ENCODE data around the gene POGLUT3. TPM values are rescaled to one million over a fixed set of nuclear protein-coding genes. Genes with fewer than 3 reads are reported as not detected.
A peak's percentile ranks its signal among the peaks of the same experiment; 100 is the strongest.

The POGLUT3 gene, protein sequence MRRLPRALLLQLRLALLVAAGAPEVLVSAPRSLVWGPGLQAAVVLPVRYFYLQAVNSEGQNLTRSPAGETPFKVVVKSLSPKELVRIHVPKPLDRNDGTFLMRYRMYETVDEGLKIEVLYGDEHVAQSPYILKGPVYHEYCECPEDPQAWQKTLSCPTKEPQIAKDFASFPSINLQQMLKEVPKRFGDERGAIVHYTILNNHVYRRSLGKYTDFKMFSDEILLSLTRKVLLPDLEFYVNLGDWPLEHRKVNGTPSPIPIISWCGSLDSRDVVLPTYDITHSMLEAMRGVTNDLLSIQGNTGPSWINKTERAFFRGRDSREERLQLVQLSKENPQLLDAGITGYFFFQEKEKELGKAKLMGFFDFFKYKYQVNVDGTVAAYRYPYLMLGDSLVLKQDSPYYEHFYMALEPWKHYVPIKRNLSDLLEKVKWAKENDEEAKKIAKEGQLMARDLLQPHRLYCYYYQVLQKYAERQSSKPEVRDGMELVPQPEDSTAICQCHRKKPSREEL
- 49.3 and 60.0 TPM in 2 replicates for polyA plus RNA-seq (2011; rRNA removed)
- polyA minus RNA-seq (2011; rRNA and poly(A)+ RNA removed): 27.2 and 30.0 TPM in 2 replicates

DNA sequence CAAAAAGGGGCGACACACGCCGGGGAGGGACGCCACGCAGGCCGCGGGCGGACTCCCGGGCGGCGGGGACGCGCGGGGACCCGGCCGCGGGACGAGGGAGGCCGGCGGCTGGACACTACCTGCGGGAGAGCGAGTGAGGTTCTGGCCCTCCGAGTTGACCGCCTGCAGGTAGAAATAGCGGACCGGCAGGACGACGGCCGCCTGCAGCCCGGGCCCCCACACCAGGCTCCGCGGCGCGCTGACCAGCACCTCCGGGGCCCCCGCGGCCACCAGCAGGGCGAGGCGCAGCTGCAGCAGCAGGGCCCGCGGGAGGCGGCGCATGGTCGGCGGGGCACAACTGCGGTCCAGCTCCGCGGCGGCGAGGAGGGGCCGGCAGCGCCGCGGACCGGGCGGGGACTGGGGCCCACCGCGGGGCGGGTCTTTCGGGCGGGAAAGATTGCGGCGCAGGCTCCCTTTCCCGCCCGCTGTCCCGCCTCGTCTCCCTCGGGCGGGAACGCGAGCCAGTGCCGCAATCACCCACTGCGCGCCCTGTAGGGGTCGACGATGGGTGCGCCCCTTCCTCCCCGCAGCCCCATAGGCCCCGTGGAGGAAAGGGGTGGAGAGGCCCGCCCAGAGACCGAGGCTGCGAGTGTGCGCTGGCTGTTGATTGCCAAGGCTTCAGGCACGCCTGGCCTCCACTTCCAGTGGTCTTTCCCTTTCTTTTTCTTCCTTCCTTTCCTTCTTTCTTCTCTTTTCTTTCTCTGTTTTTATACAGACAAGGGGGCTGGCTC is at the start of gene POGLUT3:
Gene POGLUT3 (minus strand): TSS at position 339 of the 770 bp plus-strand sequence. CDS start 18 bp downstream, at position 321.
- H3K9me3 ChIP-seq (ENCODE audit: control insufficient read depth, insufficient read depth, low read length): no peaks in the 10 kb centered on the region; the same call in 1 of the 2 replicates
- POLR2A ChIA-PET: interaction anchor here (0.7 kb wide), 1 partner anchor 31 kb away, joined by 3 read pairs; the partner anchor contains the start of gene C11orf65
- H3K27ac ChIP-seq (ENCODE audit: low read depth, low read length): peak within 1 kb of the TSS; percentile 96
- DNase-seq (ENCODE audit: low read depth, low spot score): no peak
- CTCF ChIA-PET: no interaction called here
- TF ChIP-seq, protein P1, sequence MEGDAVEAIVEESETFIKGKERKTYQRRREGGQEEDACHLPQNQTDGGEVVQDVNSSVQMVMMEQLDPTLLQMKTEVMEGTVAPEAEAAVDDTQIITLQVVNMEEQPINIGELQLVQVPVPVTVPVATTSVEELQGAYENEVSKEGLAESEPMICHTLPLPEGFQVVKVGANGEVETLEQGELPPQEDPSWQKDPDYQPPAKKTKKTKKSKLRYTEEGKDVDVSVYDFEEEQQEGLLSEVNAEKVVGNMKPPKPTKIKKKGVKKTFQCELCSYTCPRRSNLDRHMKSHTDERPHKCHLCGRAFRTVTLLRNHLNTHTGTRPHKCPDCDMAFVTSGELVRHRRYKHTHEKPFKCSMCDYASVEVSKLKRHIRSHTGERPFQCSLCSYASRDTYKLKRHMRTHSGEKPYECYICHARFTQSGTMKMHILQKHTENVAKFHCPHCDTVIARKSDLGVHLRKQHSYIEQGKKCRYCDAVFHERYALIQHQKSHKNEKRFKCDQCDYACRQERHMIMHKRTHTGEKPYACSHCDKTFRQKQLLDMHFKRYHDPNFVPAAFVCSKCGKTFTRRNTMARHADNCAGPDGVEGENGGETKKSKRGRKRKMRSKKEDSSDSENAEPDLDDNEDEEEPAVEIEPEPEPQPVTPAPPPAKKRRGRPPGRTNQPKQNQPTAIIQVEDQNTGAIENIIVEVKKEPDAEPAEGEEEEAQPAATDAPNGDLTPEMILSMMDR (IDR thresholded peaks at IDR 0.05; ENCODE audit: low read depth, low read length): no peak
- H3K27me3 ChIP-seq (ENCODE audit: control insufficient read depth, insufficient read depth, low read length): no peaks in the 10 kb centered on the region
- peak within 1 kb of the TSS; percentile 72 for H3K4me3 ChIP-seq (ENCODE audit: low read depth, low read length)

DNA sequence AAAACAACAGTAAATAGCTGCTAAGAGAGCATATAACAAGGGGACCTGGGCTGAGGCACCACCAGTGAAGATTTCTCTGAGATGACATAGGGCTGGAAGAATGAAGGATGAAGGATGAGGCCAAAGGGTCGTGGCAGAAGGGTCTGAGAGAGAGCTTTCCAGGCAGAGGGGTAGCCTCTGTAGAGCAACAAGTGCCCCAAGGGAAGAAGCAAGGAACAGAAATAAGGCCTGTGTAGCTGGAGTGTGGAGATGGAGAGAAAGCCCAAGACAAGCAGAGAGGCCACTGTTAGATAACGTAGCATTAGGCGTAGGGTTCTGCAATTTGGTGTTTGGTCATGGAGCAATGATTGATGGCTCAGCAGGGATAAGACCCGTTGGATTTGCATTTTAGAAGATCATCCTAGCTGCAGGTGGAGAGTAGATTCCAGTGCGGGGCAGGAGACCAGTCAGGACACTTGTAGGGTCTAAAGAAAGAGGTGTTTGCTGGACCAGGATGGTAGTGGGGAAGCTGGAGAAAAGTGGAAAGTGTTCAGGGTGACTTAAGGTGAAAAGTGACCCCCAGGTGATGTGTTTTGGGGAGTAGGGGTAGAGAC is 47.8 kb upstream of the POGLUT3 start:
- ChIA-PET CTCF (no interaction called here), POLR2A (no interaction called here)
- TF ChIP-seq, protein P1 (IDR thresholded peaks at IDR 0.05; ENCODE audit: low read depth, low read length): no peak
- H3K27ac ChIP-seq (ENCODE audit: low read depth, low read length): no peak overlapping the region
- no peaks in the 10 kb centered on the region for H3K27me3 ChIP-seq (ENCODE audit: control insufficient read depth, insufficient read depth, low read length)
- DNase-seq (ENCODE audit: low read depth, low spot score): no peak
- no peak overlapping the region for H3K4me3 ChIP-seq (ENCODE audit: low read depth, low read length)
- no peaks in the 10 kb centered on the region for H3K9me3 ChIP-seq (ENCODE audit: control insufficient read depth, insufficient read depth, low read length)

DNA sequence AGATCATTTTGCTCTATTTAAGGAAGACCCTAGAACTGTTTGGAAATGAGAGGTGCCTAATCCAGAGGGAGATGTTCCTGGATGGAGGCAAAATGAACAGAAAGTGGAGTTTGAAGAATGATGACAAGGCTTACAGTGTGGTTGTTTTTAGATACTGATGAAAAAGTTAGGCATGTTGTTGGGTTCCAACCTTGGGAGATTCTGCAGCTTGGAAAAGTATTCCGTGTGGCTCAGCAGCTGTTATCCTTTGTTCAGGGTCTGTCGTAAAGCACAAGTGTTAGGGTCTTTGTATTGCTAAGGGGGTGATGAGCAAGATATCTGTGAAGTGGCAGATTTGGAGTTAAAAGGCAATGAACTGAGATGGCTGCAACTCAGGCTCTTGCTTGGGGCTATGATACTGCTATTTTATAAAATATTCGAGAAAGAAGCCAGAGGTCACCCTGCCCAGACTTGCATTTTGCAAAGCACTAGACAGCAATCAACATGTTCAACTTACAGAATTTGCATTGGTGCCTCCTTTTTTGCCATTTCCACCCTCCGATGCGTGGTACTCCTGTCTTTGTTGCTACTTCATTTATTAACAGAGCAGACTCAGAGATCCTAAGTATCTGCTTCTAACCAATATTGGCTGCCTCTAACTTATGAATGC is 45.3 kb upstream of the POGLUT3 start:
- ChIA-PET POLR2A (no interaction called here), CTCF (no interaction called here)
- no peak overlapping the region for H3K4me3 ChIP-seq (ENCODE audit: low read depth, low read length)
- TF ChIP-seq, protein P1 (IDR thresholded peaks at IDR 0.05; ENCODE audit: low read depth, low read length): no peak
- DNase-seq (ENCODE audit: low read depth, low spot score): no peak
- H3K9me3 ChIP-seq (ENCODE audit: control insufficient read depth, insufficient read depth, low read length): no peaks in the 10 kb centered on the region
- no peaks in the 10 kb centered on the region for H3K27me3 ChIP-seq (ENCODE audit: control insufficient read depth, insufficient read depth, low read length)
- no peak overlapping the region for H3K27ac ChIP-seq (ENCODE audit: low read depth, low read length)

DNA sequence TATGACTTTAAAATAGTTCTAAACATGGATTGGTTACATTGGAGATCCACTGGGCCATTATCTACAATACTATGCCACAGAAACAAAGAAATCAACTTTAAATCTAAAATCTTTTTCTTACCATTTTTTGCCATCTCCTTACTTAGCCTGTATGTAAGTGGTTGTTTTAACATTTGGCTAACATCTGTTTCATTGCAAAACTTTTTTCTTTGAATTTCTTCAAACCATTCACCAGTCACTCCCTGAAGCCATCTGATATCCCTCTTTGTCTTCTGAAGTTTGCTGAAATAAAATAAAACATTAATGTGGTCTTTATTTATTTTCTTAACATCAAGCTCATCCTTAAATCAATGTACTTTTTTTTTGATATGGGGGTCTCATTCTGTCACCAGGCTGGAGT is 43.3 kb upstream of the POGLUT3 start:
- Histone ChIP-seq H3K27me3 (ENCODE audit: control insufficient read depth, insufficient read depth, low read length) (peaks cover 3% of the 10 kb centered on the region), H3K27ac (ENCODE audit: low read depth, low read length) (no peak overlapping the region), H3K9me3 (ENCODE audit: control insufficient read depth, insufficient read depth, low read length) (no peaks in the 10 kb centered on the region), H3K4me3 (ENCODE audit: low read depth, low read length) (no peak overlapping the region)
- POLR2A ChIA-PET: no interaction called here
- CTCF ChIA-PET: no interaction called here
- TF ChIP-seq, protein P1 (IDR thresholded peaks at IDR 0.05; ENCODE audit: low read depth, low read length): no peak
- no peak for DNase-seq (ENCODE audit: low read depth, low spot score)
